ENCODE data around the gene TLR2.
"Not testable (repeated sequence)": the region's sequence is repeated elsewhere in the genome, so short reads cannot be mapped to it uniquely, and the experiment has no call there.

Gene TLR2

GRCh38 chr4:153649572-153649991 is 34.5 kb upstream of the TLR2 start:
- H3K4me3 Mint-ChIP-seq = no peak overlapping the region
- ATAC-seq (ENCODE audit: low read depth) = no peak
- DNase-seq (ENCODE audit: low spot score in 2 of 2) = no peak

GRCh38 chr4:153651116-153651515 is 33.0 kb upstream of the TLR2 start:
- peak overlapping the region; percentile 28 for H3K4me3 Mint-ChIP-seq
- peak overlapping the region; percentile 80 for H3K27ac Mint-ChIP-seq
- H3K9me3 Mint-ChIP-seq = no peaks in the 10 kb centered on the region
- H3K4me1 Mint-ChIP-seq = peaks cover 15% of the 10 kb centered on the region
- no peaks in the 10 kb centered on the region for H3K27me3 Mint-ChIP-seq
- ATAC-seq (ENCODE audit: low read depth) (no peak), DNase-seq (ENCODE audit: low spot score in 2 of 2) (no peak)
- no peaks in the 10 kb centered on the region for H3K36me3 Mint-ChIP-seq

More at GRCh38 chr4:153649572-153649991, 34.5 kb upstream of the TLR2 start:
- Mint-ChIP-seq H3K36me3 (no peaks in the 10 kb centered on the region), H3K27ac (no peak overlapping the region), H3K9me3 (no peaks in the 10 kb centered on the region), H3K27me3 (no peaks in the 10 kb centered on the region), H3K4me1 (peaks cover 15% of the 10 kb centered on the region)

GRCh38 chr4:153651587-153651986 is 32.5 kb upstream of the TLR2 start:
- Mint-ChIP-seq H3K27me3 (peaks cover 2% of the 10 kb centered on the region), H3K27ac (peak overlapping the region; percentile 80), H3K4me3 (peak overlapping the region; percentile 28), H3K4me1 (peaks cover 15% of the 10 kb centered on the region), H3K9me3 (no peaks in the 10 kb centered on the region), H3K36me3 (no peaks in the 10 kb centered on the region)
- DNase-seq (ENCODE audit: low spot score in 2 of 2) (no peak), ATAC-seq (ENCODE audit: low read depth) (peak; percentile 96)

GRCh38 chr4:153652051-153652784 is 31.9 kb upstream of the TLR2 start:
- no peak for DNase-seq (ENCODE audit: low spot score in 2 of 2)
- Mint-ChIP-seq H3K9me3 (no peaks in the 10 kb centered on the region), H3K27ac (no peak overlapping the region), H3K4me3 (no peak overlapping the region), H3K27me3 (peaks cover 2% of the 10 kb centered on the region), H3K36me3 (no peaks in the 10 kb centered on the region), H3K4me1 (peaks cover 15% of the 10 kb centered on the region)
- no peak for ATAC-seq (ENCODE audit: low read depth)

- Mint-ChIP-seq H3K4me1 (peaks cover 10% of the 10 kb centered on the region), H3K9me3 (no peaks in the 10 kb centered on the region), H3K27ac (no peak overlapping the region), H3K27me3 (peaks cover 8% of the 10 kb centered on the region), H3K36me3 (no peaks in the 10 kb centered on the region), H3K4me3 (no peak overlapping the region)
- ATAC-seq (ENCODE audit: low read depth) = no peak
- DNase-seq (ENCODE audit: low spot score in 2 of 2) = no peak
Observed at GRCh38 chr4:153655002-153655541, 29.0 kb upstream of the TLR2 start.

- Mint-ChIP-seq H3K4me1 (peaks cover 9% of the 10 kb centered on the region), H3K27ac (no peak overlapping the region), H3K4me3 (no peak overlapping the region), H3K27me3 (peaks cover 8% of the 10 kb centered on the region), H3K36me3 (no peaks in the 10 kb centered on the region), H3K9me3 (no peaks in the 10 kb centered on the region)
- DNase-seq (ENCODE audit: low spot score in 2 of 2) (no peak), ATAC-seq (ENCODE audit: low read depth) (no peak)
Observed at GRCh38 chr4:153655928-153656327, 28.2 kb upstream of the TLR2 start.

GRCh38 chr4:153661215-153661822 is 22.8 kb upstream of the TLR2 start:
- Mint-ChIP-seq H3K36me3 (peaks cover 6% of the 10 kb centered on the region), H3K4me1 (no peaks in the 10 kb centered on the region), H3K4me3 (no peak overlapping the region), H3K27ac (no peak overlapping the region), H3K27me3 (peaks cover 17% of the 10 kb centered on the region), H3K9me3 (peaks cover 10% of the 10 kb centered on the region)
- no peak for ATAC-seq (ENCODE audit: low read depth)
- DNase-seq (ENCODE audit: low spot score in 2 of 2) = no peak

GRCh38 chr4:153661908-153662307 is 22.2 kb upstream of the TLR2 start:
- Mint-ChIP-seq H3K9me3 (peaks cover 10% of the 10 kb centered on the region), H3K36me3 (peaks cover 6% of the 10 kb centered on the region), H3K4me1 (no peaks in the 10 kb centered on the region), H3K27ac (no peak overlapping the region), H3K4me3 (no peak overlapping the region), H3K27me3 (peaks cover 15% of the 10 kb centered on the region)
- DNase-seq (ENCODE audit: low spot score in 2 of 2) = no peak
- no peak for ATAC-seq (ENCODE audit: low read depth)

GRCh38 chr4:153663667-153664066 is 20.4 kb upstream of the TLR2 start:
- peaks cover 15% of the 10 kb centered on the region for H3K27me3 Mint-ChIP-seq
- no peak overlapping the region for H3K27ac Mint-ChIP-seq
- no peak overlapping the region for H3K4me3 Mint-ChIP-seq
- no peaks in the 10 kb centered on the region for H3K4me1 Mint-ChIP-seq
- ATAC-seq (ENCODE audit: low read depth) (no peak), DNase-seq (ENCODE audit: low spot score in 2 of 2) (no peak)
- H3K36me3 Mint-ChIP-seq = peaks cover 6% of the 10 kb centered on the region
- peaks cover 12% of the 10 kb centered on the region for H3K9me3 Mint-ChIP-seq

- H3K36me3 Mint-ChIP-seq; ATAC-seq (ENCODE audit: low read depth); DNase-seq (ENCODE audit: low spot score in 2 of 2); H3K4me1 Mint-ChIP-seq; H3K27ac Mint-ChIP-seq; H3K4me3 Mint-ChIP-seq: not testable (repeated sequence)
- peaks cover 18% of the 10 kb centered on the region for H3K27me3 Mint-ChIP-seq
- peaks cover 12% of the 10 kb centered on the region for H3K9me3 Mint-ChIP-seq
Observed at GRCh38 chr4:153666505-153666904, 17.6 kb upstream of the TLR2 start.

GRCh38 chr4:153668647-153669046 is 15.4 kb upstream of the TLR2 start:
- Mint-ChIP-seq H3K27me3 (peaks cover 10% of the 10 kb centered on the region), H3K4me3 (no peak overlapping the region), H3K4me1 (no peaks in the 10 kb centered on the region), H3K36me3 (peaks cover 2% of the 10 kb centered on the region), H3K9me3 (peaks cover 4% of the 10 kb centered on the region), H3K27ac (no peak overlapping the region)
- DNase-seq (ENCODE audit: low spot score in 2 of 2) (no peak), ATAC-seq (ENCODE audit: low read depth) (no peak)

GRCh38 chr4:153669838-153670237 is 14.2 kb upstream of the TLR2 start:
- Mint-ChIP-seq H3K4me1 (no peaks in the 10 kb centered on the region), H3K27me3 (peaks cover 12% of the 10 kb centered on the region), H3K9me3 (peaks cover 14% of the 10 kb centered on the region), H3K27ac (no peak overlapping the region), H3K4me3 (no peak overlapping the region), H3K36me3 (peaks cover 2% of the 10 kb centered on the region)
- no peak for DNase-seq (ENCODE audit: low spot score in 2 of 2)
- no peak for ATAC-seq (ENCODE audit: low read depth)

- no peaks in the 10 kb centered on the region for H3K4me1 Mint-ChIP-seq
- H3K27ac Mint-ChIP-seq = no peak overlapping the region
- DNase-seq (ENCODE audit: low spot score in 2 of 2) = no peak
- peaks cover 20% of the 10 kb centered on the region for H3K9me3 Mint-ChIP-seq
- peaks cover 6% of the 10 kb centered on the region for H3K36me3 Mint-ChIP-seq
- ATAC-seq (ENCODE audit: low read depth) = no peak
- H3K4me3 Mint-ChIP-seq = no peak overlapping the region
- peaks cover 3% of the 10 kb centered on the region for H3K27me3 Mint-ChIP-seq
Observed at GRCh38 chr4:153676486-153676885, 7.6 kb upstream of the TLR2 start.

- no peak for DNase-seq (ENCODE audit: low spot score in 2 of 2)
- Mint-ChIP-seq H3K9me3 (peaks cover 20% of the 10 kb centered on the region), H3K36me3 (peaks cover 6% of the 10 kb centered on the region), H3K4me3 (no peak overlapping the region), H3K4me1 (no peaks in the 10 kb centered on the region), H3K27ac (no peak overlapping the region), H3K27me3 (peaks cover 2% of the 10 kb centered on the region)
- ATAC-seq (ENCODE audit: low read depth) = no peak
Observed at GRCh38 chr4:153676984-153677383, 7.1 kb upstream of the TLR2 start.

Data from memory B cell (primary cell).